ENCODE measurements around the gene ATXN7. TPM values are rescaled to one million over a fixed set of nuclear protein-coding genes. Genes with fewer than 3 reads are reported as not detected.

The ATXN7 gene
- total RNA-seq, 2 experiments from 2014 or later = 27.1 to 58.3 TPM

GRCh38 chr3:63845215-63845614 is 18.5 kb upstream of the ATXN7 start:
- ChIA-PET POLR2A (no interaction called here), CTCF (no interaction called here)
- Mint-ChIP-seq H3K4me3 (no peak overlapping the region), H3K27me3 (no peaks in the 10 kb centered on the region), H3K9me3 (ENCODE audit: low read depth) (no peaks in the 10 kb centered on the region), H3K4me1 (no peaks in the 10 kb centered on the region), H3K36me3 (ENCODE audit: low read depth) (peaks cover 15% of the 10 kb centered on the region), H3K27ac (no peak overlapping the region)
- ATAC-seq (no peak), DNase-seq (no peak)
- intact Hi-C loops (cut with DNase I, micrococcal nuclease) = no loop called here

GRCh38 chr3:63847718-63848450 is 15.8 kb upstream of the ATXN7 start:
- peaks cover 26% of the 10 kb centered on the region for H3K36me3 Mint-ChIP-seq (ENCODE audit: low read depth)
- no peaks in the 10 kb centered on the region for H3K27me3 Mint-ChIP-seq
- H3K4me1 Mint-ChIP-seq = no peaks in the 10 kb centered on the region
- intact Hi-C loops (cut with DNase I, micrococcal nuclease) = no loop called here
- H3K27ac Mint-ChIP-seq = no peak overlapping the region
- CTCF ChIA-PET = interaction anchor here (0.9 kb wide), 1 partner anchor 20 kb away, joined by 5 read pairs; no protein-coding TSS in a partner anchor
- POLR2A ChIA-PET = no interaction called here
- no peaks in the 10 kb centered on the region for H3K9me3 Mint-ChIP-seq (ENCODE audit: low read depth)
- H3K4me3 Mint-ChIP-seq = no peak overlapping the region
- no peak for DNase-seq
- no peak for ATAC-seq

DNA sequence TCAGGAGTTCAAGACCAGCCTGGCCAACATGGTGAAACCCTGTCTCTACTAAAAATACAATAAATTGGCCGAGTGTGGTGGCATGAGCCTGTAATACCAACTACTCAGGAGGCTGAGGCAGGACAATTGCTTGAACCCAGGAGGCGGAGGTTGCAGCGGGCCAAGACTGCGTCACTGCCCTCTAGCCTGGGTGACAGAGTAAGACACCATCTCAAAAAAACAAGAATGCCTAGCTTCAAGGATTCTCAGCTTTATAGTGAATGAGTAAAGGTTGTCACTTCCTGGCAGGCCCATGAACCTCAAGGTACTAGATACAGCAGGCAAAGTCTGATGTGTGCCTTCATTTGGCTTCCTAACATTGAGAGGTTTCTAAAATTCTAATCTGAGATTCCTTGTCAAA is 14.5 kb upstream of the ATXN7 start:
- intact Hi-C loops (cut with DNase I, micrococcal nuclease) = no loop called here
- H3K9me3 Mint-ChIP-seq (ENCODE audit: low read depth) = no peaks in the 10 kb centered on the region
- no peak overlapping the region for H3K4me3 Mint-ChIP-seq
- H3K4me1 Mint-ChIP-seq = no peaks in the 10 kb centered on the region
- POLR2A ChIA-PET = interaction anchor here (0.5 kb wide), 1 partner anchor 17 kb away, joined by 3 read pairs; no protein-coding TSS in a partner anchor
- H3K27me3 Mint-ChIP-seq = no peaks in the 10 kb centered on the region
- CTCF ChIA-PET = interaction anchor here (0.6 kb wide), 2 partner anchors 11 to 67 kb away, joined by 3 to 5 read pairs; no protein-coding TSS in a partner anchor
- ATAC-seq = no peak
- peaks cover 23% of the 10 kb centered on the region for H3K36me3 Mint-ChIP-seq (ENCODE audit: low read depth)
- no peak for DNase-seq
- H3K27ac Mint-ChIP-seq = no peak overlapping the region

GRCh38 chr3:63851287-63851686 is 12.4 kb upstream of the ATXN7 start:
- peaks cover 9% of the 10 kb centered on the region for H3K4me1 Mint-ChIP-seq
- intact Hi-C loops (cut with DNase I, micrococcal nuclease) = no loop called here
- H3K36me3 Mint-ChIP-seq (ENCODE audit: low read depth) = peaks cover 22% of the 10 kb centered on the region
- ChIA-PET POLR2A (no interaction called here), CTCF (no interaction called here)
- ATAC-seq (no peak), DNase-seq (no peak)
- H3K27me3 Mint-ChIP-seq = no peaks in the 10 kb centered on the region
- H3K4me3 Mint-ChIP-seq = no peak overlapping the region
- no peak overlapping the region for H3K27ac Mint-ChIP-seq
- H3K9me3 Mint-ChIP-seq (ENCODE audit: low read depth) = no peaks in the 10 kb centered on the region

GRCh38 chr3:63853106-63853505 is 10.6 kb upstream of the ATXN7 start:
- no peak for ATAC-seq
- intact Hi-C loops (cut with DNase I, micrococcal nuclease) = no loop called here
- H3K27ac Mint-ChIP-seq = no peak overlapping the region
- H3K4me1 Mint-ChIP-seq = peaks cover 16% of the 10 kb centered on the region
- no peak for DNase-seq
- H3K27me3 Mint-ChIP-seq = no peaks in the 10 kb centered on the region
- ChIA-PET CTCF (no interaction called here), POLR2A (no interaction called here)
- H3K4me3 Mint-ChIP-seq = no peak overlapping the region
- peaks cover 22% of the 10 kb centered on the region for H3K36me3 Mint-ChIP-seq (ENCODE audit: low read depth)
- H3K9me3 Mint-ChIP-seq (ENCODE audit: low read depth) = no peaks in the 10 kb centered on the region

GRCh38 chr3:63855333-63855940 is 8.2 kb upstream of the ATXN7 start:
- Mint-ChIP-seq H3K27me3 (no peaks in the 10 kb centered on the region), H3K9me3 (ENCODE audit: low read depth) (no peaks in the 10 kb centered on the region), H3K36me3 (ENCODE audit: low read depth) (peaks cover 18% of the 10 kb centered on the region), H3K4me1 (peaks cover 27% of the 10 kb centered on the region), H3K4me3 (no peak overlapping the region), H3K27ac (no peak overlapping the region)
- peak; percentile 47 for ATAC-seq
- intact Hi-C loops (cut with DNase I, micrococcal nuclease) = no loop called here
- ChIA-PET CTCF (no interaction called here), POLR2A (no interaction called here)
- DNase-seq = no peak

DNA sequence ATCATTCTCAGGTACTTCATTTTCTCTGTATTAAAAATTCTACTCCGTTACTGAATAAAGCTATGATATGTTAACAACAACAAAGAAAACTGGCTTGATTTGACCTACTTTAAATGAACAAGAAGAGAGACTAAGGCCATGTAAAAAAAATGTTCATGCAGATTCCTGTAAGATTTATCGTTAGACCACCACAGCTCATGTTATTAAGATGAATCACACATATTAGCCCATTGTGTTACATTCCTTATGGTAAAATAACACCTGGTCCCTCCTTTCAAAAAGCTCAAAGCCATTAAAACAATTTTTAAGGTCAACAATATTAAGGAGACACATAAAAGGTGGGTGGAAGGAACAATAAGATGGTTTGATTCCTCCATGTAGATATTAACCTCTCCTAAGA is 6.4 kb upstream of the ATXN7 start:
- POLR2A ChIA-PET = no interaction called here

GRCh38 chr3:63860776-63861175 is 2.9 kb upstream of the ATXN7 start:
- intact Hi-C loops (cut with DNase I, micrococcal nuclease) = loop anchor here in 1 of 2 experiments (5.0 kb wide), 1 partner anchor 162 kb away; the partner anchor contains the start of gene PSMD6
- Mint-ChIP-seq H3K27ac (no peak overlapping the region), H3K4me1 (peaks cover 54% of the 10 kb centered on the region), H3K4me3 (no peak overlapping the region), H3K27me3 (no peaks in the 10 kb centered on the region), H3K36me3 (ENCODE audit: low read depth) (peaks cover 14% of the 10 kb centered on the region), H3K9me3 (ENCODE audit: low read depth) (no peaks in the 10 kb centered on the region)
- ChIA-PET CTCF (no interaction called here), POLR2A (no interaction called here)
- no peak for ATAC-seq
- DNase-seq = no peak

More for the DNA sequence above, 6.4 kb upstream of the ATXN7 start:
- CTCF ChIA-PET = interaction anchor here (0.6 kb wide), 1 partner anchor 1191 kb away, joined by 4 read pairs; no protein-coding TSS in a partner anchor
- H3K4me1 Mint-ChIP-seq = peaks cover 43% of the 10 kb centered on the region
- H3K27ac Mint-ChIP-seq = no peak overlapping the region
- H3K4me3 Mint-ChIP-seq = no peak overlapping the region
- H3K27me3 Mint-ChIP-seq = no peaks in the 10 kb centered on the region
- intact Hi-C loops (cut with DNase I, micrococcal nuclease) = no loop called here
- no peaks in the 10 kb centered on the region for H3K9me3 Mint-ChIP-seq (ENCODE audit: low read depth)
- peaks cover 11% of the 10 kb centered on the region for H3K36me3 Mint-ChIP-seq (ENCODE audit: low read depth)
- DNase-seq = no peak
- no peak for ATAC-seq

GRCh38 chr3:63861306-63861705 is 2.4 kb upstream of the ATXN7 start:
- H3K27me3 Mint-ChIP-seq = no peaks in the 10 kb centered on the region
- peak overlapping the region; percentile 64 for H3K27ac Mint-ChIP-seq
- H3K4me1 Mint-ChIP-seq = peaks cover 54% of the 10 kb centered on the region
- CTCF ChIA-PET = interaction anchor here (0.5 kb wide), 1 partner anchor 134 kb away, joined by 3 read pairs; no protein-coding TSS in a partner anchor
- intact Hi-C loops (cut with DNase I, micrococcal nuclease) = loop anchor here in 1 of 2 experiments (5.0 kb wide), 1 partner anchor 161 kb away; the partner anchor contains the start of gene PSMD6
- H3K4me3 Mint-ChIP-seq = peak overlapping the region; percentile 78
- DNase-seq = no peak
- POLR2A ChIA-PET = no interaction called here
- H3K9me3 Mint-ChIP-seq (ENCODE audit: low read depth) = no peaks in the 10 kb centered on the region
- no peak for ATAC-seq
- H3K36me3 Mint-ChIP-seq (ENCODE audit: low read depth) = peaks cover 19% of the 10 kb centered on the region

DNA sequence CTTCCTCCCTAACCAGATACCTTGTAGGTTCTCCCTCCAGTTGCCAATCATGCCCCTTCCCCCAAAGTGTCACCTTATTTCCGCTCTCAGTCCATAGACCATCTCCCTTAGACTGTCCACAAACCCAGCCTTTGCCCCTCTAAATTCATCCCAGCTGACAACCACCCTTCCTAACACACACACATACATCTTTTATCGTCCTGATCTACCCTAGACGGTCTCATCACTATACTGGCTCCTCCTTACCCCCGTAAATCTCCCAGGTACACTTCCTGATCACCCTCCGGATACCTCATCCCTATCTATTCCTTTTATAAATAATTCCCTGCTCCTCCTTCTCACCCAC is 890 bp upstream of the ATXN7 start:
- peak; percentile 10 for ATAC-seq
- Mint-ChIP-seq H3K36me3 (ENCODE audit: low read depth) (peaks cover 24% of the 10 kb centered on the region), H3K4me3 (peak overlapping the region; percentile 78), H3K27me3 (no peaks in the 10 kb centered on the region), H3K9me3 (ENCODE audit: low read depth) (no peaks in the 10 kb centered on the region), H3K4me1 (peaks cover 53% of the 10 kb centered on the region), H3K27ac (peak overlapping the region; percentile 84)
- intact Hi-C loops (cut with DNase I, micrococcal nuclease) = loop anchor here (1.0 to 5.0 kb wide), 3 partner anchors 50 to 161 kb away; partner anchors contain the start of genes PSMD6 (in 2 of the 2) and SCAANT1 (in 1 of the 2)
- DNase-seq = peak; percentile 8
- CTCF ChIA-PET = no interaction called here
- POLR2A ChIA-PET = no interaction called here

- H3K4me1 Mint-ChIP-seq = peaks cover 57% of the 10 kb centered on the region
- no peaks in the 10 kb centered on the region for H3K27me3 Mint-ChIP-seq
- POLR2A ChIA-PET = no interaction called here
These were observed 619 bp downstream of the ATXN7 start for GRCh38 chr3:63864008-63864964.

More at GRCh38 chr3:63864008-63864964, 619 bp downstream of the ATXN7 start:
- Mint-ChIP-seq H3K27ac (peak overlapping the region; percentile 95), H3K36me3 (ENCODE audit: low read depth) (peaks cover 24% of the 10 kb centered on the region), H3K9me3 (ENCODE audit: low read depth) (no peaks in the 10 kb centered on the region), H3K4me3 (peak overlapping the region; percentile 94)
- CTCF ChIA-PET = no interaction called here
- intact Hi-C loops (cut with DNase I, micrococcal nuclease) = loop anchor here in 1 of 2 experiments (1.0 to 5.0 kb wide), 2 partner anchors 47 to 158 kb away; partner anchors contain the start of gene PSMD6
- ATAC-seq (peak; percentile 42), DNase-seq (peak; percentile 59)
